ENCODE measurements around the gene HCRT.
"Not testable (repeated sequence)": the region's sequence is repeated elsewhere in the genome, so short reads cannot be mapped to it uniquely, and the experiment has no call there.

The HCRT gene

GRCh38 chr17:42206153-42206612 is 20.9 kb upstream of the HCRT start:
- not testable (repeated sequence) for ATAC-seq

- ATAC-seq, result no peak
- no peak for TF ChIP-seq TCF4 (CRISPR knock-in tag; IDR thresholded peaks at IDR 0.05; ENCODE audit: borderline replicate concordance)
These were observed 18.1 kb upstream of the HCRT start for GRCh38 chr17:42203354-42203753.

- TF ChIP-seq TOX (CRISPR knock-in tag; IDR thresholded peaks at IDR 0.05; ENCODE audit: borderline replicate concordance) (no peak), ZNF565 (CRISPR knock-in tag; conservative IDR thresholded peaks at IDR 0.05; ENCODE audit: low read depth) (no peak), ZNF8 (CRISPR knock-in tag; IDR thresholded peaks at IDR 0.05) (no peak), ZNF70 (CRISPR knock-in tag; IDR thresholded peaks at IDR 0.05) (no peak), ZFP3 (CRISPR knock-in tag; IDR thresholded peaks at IDR 0.05) (no peak)
- no peak for ATAC-seq
These were observed 17.4 kb upstream of the HCRT start for GRCh38 chr17:42202696-42203095.

- TF ChIP-seq ZC3H10 (CRISPR knock-in tag; IDR thresholded peaks at IDR 0.05), result no peak
- TF ChIP-seq RARB (CRISPR knock-in tag; IDR thresholded peaks at IDR 0.05), result no peak
- no peak for TF ChIP-seq CSDC2 (CRISPR knock-in tag; IDR thresholded peaks at IDR 0.05)
- no peak for TF ChIP-seq ISL1 (CRISPR knock-in tag; IDR thresholded peaks at IDR 0.05)
- TF ChIP-seq ZNF70 (CRISPR knock-in tag; IDR thresholded peaks at IDR 0.05), result no peak
- TF ChIP-seq GLIS3 (CRISPR knock-in tag; IDR thresholded peaks at IDR 0.05), result no peak
- ATAC-seq, result no peak; the same call in 2 of the 3 replicates
These were observed 16.9 kb upstream of the HCRT start for GRCh38 chr17:42202159-42202558.

- TF ChIP-seq CSDC2 (CRISPR knock-in tag; IDR thresholded peaks at IDR 0.05) (no peak), OSR1 (CRISPR knock-in tag; IDR thresholded peaks at IDR 0.05) (no peak), PPARA (CRISPR knock-in tag; IDR thresholded peaks at IDR 0.05; ENCODE audit: borderline replicate concordance) (no peak), GLIS3 (CRISPR knock-in tag; IDR thresholded peaks at IDR 0.05) (no peak)
- no peak for ATAC-seq
These were observed 16.2 kb upstream of the HCRT start for GRCh38 chr17:42201458-42201772.

- TF ChIP-seq RARB (CRISPR knock-in tag; IDR thresholded peaks at IDR 0.05), result no peak
- peak; percentile 45; the same call in 1 of the 3 replicates for ATAC-seq
These were observed 15.6 kb upstream of the HCRT start for GRCh38 chr17:42200706-42201457.

- TF ChIP-seq PATZ1 (CRISPR knock-in tag; IDR thresholded peaks at IDR 0.05; ENCODE audit: borderline replicate concordance), result no peak
- no peak for TF ChIP-seq BACH2 (CRISPR knock-in tag; IDR thresholded peaks at IDR 0.05; ENCODE audit: borderline replicate concordance)
- TF ChIP-seq TCF4 (CRISPR knock-in tag; IDR thresholded peaks at IDR 0.05; ENCODE audit: borderline replicate concordance), result no peak
- no peak for TF ChIP-seq CSDC2 (CRISPR knock-in tag; IDR thresholded peaks at IDR 0.05)
- TF ChIP-seq ZNF70 (CRISPR knock-in tag; IDR thresholded peaks at IDR 0.05), result no peak
- no peak for TF ChIP-seq ARNTL (CRISPR knock-in tag; IDR thresholded peaks at IDR 0.05; ENCODE audit: borderline replicate concordance, low read depth)
- TF ChIP-seq ZNF8 (CRISPR knock-in tag; IDR thresholded peaks at IDR 0.05), result no peak
- TF ChIP-seq OSR1 (CRISPR knock-in tag; IDR thresholded peaks at IDR 0.05), result no peak
- TF ChIP-seq ZFP30 (CRISPR knock-in tag; IDR thresholded peaks at IDR 0.05), result no peak
- ATAC-seq, result no peak
These were observed 14.3 kb upstream of the HCRT start for GRCh38 chr17:42199416-42200011.

GRCh38 chr17:42198897-42199296 is 13.6 kb upstream of the HCRT start:
- ATAC-seq, result no peak
- TF ChIP-seq ZNF8 (CRISPR knock-in tag; IDR thresholded peaks at IDR 0.05), result no peak
- TF ChIP-seq ZC3H10 (CRISPR knock-in tag; IDR thresholded peaks at IDR 0.05), result no peak
- TF ChIP-seq OSR1 (CRISPR knock-in tag; IDR thresholded peaks at IDR 0.05), result no peak
- TF ChIP-seq POU6F1 (CRISPR knock-in tag; IDR thresholded peaks at IDR 0.05; ENCODE audit: borderline replicate concordance, low read depth), result no peak

Data from SK-N-SH treated with all-trans-retinoic acid at 6 μM for 48 hours (cell line).